Stimulated activated CD8-positive, alpha-beta memory T cell treated with anti-CD3 and anti-CD28 coated beads, Interleukin-12 subunit alpha, Interleukin-12 subunit beta, amount 100 ng/mL, for 24 hours (primary cell): Measurements from ENCODE around the gene ADAMTS17.

Experiments used
- DNase-seq: peaks from one replicate; pipeline ENCODE4 v3.0.0-alpha.2; 2020; ENCODE audit errors: extremely low read depth

Gene ADAMTS17

DNA sequence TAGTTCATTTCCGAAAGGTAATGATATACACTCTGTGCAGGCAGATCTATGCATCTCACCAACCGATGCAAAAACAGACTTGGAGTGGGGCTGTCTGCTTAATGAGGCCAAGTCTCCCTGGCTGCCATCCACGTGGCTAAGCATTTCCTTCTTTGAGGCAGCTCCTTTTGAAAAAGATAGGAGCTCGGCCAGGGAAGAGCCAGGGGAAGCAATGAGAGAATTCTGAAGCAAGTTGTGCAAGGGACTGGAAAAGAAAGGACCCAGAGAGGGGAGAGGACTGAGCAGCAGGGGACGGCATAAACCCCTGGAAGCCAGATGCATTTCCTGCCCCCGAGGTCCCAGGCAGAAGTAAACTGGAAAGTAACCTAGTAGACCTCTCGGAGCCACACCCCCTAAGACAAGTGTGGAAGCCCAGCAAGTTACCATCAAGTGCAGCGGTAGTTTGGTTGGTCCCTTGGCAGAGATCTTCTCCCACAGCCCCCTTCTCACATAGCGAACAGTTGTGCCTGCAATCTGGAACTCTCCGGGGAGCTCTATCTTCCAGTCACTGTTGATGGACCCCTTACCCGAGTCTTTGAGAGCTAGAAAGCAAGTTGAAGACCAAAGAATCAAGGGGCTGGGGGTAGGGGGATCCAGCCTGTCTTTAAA lies 288.2 kb downstream of the ADAMTS17 start:
- no peak for DNase-seq

DNA sequence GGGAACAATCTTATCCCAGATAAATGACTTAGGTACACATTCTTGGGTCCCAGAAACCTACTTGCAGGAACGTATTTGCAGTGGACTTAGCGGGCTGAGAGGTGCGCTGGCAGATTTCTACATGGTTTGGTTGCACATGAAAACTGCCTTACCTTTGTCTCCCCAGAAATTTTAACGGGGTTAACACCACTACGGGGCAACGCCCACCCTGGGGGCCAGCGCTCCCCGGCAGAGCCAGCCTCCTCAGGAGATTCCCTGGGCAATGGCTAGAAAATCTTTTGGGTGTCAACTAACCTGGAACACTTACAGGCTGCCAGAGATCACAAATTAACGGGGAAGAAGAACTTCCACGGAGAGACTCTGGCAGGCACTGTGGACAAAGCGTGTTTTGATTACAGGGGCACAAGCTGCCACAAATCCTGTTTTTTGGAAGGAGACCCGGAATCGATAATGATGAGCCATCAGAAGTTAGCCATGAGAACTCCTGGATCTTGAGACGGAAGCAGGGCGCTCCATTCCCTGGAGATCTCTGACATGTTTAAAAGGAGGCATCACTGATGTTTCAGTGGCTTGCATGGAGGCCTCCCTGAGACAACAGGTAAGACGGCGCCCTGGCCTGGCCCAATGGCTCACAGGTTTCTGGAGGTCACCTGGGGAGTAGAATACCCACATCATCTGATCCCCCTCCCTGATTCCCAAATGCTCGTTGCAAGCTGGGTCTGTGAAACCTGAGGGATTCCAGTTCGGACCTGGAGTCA lies 288.9 kb downstream of the ADAMTS17 start:
- DNase-seq, result no peak

DNA sequence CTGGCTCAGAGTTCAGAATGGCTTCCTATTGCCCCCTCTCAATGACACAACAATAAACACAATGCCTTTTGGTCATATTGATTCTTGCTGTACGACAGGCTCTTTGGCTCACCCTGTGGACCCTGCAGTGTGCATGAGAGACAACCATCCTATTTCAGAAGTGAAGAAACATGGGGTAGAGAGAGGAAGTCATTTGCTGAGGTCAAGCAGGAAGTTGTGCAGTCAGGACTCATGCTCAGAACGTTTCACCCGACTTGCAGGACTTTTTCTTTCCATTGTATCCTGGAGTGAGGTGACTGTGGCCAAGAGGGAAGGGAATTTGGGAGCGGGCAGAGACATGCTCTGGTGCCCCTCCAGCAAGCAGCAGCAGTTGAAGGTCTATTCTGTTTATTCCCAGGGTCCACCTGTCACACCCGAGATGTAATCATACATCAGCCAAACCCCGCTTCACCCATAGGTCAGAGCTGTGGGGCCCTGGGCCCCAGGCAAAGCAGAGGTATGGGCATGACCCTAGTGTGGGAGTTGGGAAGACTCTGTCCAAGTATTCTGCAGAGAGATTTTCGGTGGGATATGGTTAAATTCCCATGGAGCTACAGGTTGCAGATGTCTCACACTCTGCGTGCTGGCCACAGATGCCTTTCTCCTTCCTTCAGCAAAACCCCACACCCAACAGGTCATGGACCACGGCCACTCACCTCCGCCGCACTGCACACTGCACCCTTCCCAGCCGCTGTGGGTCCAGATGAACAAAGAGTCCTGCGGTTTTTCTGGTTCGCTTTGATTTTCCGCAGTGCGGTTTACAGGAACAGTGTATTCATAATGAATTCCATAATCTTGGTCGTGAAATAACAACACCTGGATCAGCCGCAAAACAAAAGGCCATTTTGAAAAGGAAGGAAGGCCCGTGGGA lies 290.6 kb downstream of the ADAMTS17 start:
- DNase-seq, result no peak

DNA sequence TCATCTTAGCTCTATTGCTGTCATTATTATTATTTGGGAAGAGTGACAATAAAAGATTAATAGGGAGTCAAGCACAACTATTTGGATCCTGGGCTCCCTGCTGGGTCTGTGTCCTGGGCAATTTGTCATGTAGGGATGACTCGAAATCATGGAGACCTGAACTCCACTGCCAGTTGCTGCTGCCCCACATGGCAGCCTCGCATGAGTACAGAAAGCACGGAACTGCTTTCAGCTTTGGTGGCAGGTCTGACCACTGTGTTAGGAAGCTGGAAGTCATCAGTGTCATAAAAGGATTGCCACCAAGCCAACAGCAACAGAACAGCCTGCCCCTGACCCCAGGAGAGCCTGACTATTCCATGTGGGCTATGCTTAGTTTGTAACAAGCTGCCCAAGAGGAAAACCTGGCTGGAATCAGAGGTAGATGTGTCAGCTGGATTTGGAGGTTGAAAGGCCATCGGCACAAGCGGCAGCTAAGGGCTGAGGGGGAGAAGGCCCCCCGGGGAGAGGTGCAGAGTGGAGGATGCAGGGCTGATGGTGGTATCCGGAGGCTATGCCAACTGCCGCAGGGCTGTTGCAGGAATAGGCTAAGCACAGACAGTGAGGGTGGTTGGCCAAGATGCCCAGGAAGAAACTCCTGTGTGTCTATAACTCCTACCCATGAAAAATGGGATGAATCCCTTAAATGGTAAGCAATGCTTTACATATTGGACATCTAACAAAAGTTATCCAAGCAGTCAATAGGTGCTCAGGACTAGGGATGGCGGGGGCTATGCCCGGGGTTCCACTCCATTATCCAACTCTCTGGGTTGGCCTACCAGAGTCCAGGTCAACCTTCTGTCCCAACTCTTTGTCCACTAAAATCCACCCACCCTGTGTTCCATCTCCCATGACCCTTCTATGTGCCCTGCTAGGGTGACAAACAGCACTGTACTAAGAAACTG lies 291.6 kb downstream of the ADAMTS17 start:
- no peak for DNase-seq

DNA sequence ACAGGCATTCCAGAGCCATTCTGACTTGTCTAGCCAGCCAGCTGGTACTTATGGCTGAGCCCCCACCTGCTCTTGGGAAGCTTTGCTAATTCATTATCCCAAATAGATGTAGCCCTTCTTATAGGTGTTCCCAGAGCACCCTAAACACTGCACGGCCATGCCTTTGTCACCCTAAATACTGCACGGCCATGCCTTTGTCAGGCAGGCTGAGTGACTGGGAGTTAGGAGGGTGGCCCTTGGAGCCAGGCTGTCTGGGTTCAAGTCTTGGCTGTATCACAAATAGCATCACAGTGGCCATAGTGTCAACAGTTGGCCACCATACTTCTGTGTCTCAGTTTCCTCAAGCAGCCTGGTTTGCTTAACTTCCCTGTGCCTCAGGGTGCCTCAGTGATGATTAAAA lies 292.3 kb downstream of the ADAMTS17 start:
- no peak for DNase-seq

DNA sequence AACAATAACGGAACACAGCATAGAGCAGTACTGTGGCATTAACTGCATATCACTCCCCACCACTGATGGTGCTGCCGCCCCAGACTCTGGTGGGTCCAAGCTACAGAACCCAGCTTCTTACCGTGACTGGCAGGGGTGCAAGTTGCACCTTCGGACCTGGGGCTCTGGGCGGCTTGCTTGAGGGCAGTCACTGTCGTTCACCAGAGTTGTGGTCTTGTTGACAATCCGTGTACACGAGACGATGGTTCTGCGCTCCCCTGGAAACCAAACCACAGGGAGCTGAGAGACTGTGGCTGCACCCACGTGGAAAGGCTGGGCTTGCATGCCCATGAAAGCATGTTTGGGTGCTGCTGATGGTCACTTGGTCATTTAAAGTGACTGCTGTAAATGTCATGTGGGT lies 293.0 kb downstream of the ADAMTS17 start:
- DNase-seq, result no peak

DNA sequence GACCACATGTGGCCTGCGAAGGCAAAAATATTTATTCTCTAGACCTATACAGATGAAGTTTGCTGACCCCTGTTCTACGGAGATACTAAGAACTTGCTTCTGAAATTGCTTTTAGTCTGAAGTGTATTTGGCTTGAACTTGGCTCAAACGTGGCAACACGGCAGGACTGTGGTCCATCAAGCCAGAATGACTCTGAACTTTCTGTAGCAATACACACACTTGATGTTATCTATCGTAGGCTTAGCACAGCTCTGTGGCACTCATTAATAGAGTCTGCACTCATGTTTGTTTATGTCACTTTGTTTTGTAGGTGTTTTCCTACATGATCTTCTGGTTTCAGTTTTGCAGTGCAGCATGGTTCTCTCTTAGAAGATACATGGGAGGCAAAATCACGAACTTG lies 298.1 kb downstream of the ADAMTS17 start:
- DNase-seq, result no peak

DNA sequence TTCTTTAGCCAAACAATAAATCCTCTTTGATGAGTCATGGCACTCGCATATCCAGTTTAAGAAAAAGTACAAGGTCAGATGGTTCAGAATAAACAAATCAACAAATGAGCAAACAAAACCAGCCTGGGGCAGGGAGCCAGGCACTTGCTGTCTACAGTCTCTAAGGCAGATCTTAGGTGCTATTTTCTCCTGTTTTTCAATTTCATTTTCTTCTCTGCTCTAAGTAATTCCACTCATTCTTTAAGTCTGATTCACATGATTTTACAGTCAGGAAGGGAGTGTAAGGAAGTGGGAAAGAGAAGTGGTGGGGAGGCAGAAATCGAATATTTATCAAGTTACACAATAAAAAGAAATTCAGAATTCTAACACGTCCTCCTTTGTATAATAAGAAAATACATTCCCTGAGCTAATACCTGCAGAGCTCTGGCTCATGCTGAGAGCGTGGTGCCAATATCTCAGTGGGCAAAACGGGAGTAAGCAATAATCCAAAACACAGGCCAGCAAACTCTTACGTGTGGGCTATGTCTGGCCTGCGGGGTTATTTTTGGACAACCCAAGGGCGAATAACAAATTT lies 298.6 kb downstream of the ADAMTS17 start:
- DNase-seq, result no peak

DNA sequence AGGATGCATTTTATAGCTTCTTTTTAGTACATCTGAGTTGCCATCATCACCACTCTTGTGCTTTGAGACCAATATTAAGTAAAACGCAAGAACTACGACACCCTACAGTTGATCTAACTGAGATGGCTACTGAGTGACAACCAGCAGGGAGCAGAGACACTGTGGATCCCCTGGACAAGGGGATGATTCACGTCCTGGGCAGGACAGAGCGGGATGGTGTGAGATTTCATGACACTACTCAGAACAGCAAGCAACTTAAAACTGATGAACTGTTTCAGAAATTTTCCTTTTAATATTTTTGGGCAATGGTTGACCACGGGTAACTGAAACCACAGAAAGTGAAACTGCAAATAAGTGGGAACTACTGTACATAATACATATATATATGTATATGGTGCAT lies 299.2 kb downstream of the ADAMTS17 start:
- no peak for DNase-seq

DNA sequence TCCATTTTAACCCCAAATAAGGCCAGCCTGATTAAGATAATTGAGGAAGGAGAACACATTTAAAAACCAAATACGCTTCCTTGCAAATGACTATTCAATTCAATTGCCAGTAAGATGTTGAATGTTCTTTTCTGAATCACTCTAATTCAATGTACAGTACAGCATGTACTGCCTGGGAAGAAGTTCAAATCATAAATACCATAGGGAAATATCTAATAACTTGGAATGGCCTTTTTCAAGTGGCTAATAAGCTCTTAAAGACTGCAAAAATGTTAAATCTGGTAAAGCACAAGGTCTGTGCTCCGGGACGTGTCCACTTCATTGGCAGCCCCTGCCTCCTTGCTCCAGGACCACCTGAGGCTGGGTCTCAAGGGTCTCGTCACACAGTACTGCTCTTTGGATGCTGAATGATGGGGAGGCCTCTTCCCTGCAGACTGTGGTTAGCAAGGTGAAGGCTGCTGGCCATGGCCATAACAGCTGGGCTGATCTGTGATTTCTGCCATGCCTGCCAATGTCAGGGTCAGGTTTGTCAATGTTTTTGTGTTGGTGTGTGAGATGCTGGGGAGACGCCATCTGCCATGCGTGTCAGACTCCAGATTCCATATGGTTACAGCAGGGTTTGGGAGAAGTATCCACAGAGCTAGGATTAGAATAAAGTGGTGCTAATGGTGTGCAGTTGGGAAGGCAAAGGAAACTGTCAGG lies 300.5 kb downstream of the ADAMTS17 start:
- DNase-seq, result no peak

DNA sequence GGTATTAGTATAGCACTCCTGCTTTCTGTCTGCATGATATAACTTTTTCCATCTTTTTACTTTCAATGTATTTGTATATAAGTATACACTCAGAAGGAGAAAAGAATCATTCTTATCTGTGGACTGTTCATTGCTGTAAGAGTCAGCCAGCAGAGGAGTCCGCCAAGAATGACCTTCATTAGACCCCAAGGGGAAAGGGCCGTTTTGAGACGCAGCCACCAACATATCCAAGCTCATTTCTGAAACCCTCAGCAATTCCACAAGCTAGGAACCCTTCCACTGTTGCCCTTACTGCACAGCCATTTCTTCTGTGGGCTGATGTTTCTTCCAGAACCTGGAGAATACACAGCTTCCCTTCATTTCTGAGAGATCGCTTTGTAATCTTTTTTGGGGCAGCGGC lies 301.8 kb downstream of the ADAMTS17 start:
- DNase-seq, result no peak

DNA sequence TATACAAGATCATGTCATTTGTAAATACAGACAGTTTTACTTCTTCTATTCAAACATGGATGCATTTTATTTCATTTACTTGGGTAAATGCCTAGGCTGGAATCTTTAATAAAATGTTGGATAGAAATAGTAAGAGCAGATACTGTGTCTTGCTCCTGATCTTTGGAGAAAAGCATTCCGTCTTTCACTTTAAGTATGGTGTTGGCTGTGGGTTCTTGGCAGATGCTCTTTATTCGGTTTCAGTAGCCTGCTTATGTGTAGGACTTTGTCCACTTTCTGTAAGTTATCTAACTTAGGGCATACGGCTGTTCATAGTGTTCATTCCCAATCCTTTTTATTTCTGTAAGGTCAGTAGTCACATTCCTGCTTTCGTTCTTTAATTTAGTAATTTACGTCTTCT lies 303.0 kb downstream of the ADAMTS17 start:
- DNase-seq, result no peak

DNA sequence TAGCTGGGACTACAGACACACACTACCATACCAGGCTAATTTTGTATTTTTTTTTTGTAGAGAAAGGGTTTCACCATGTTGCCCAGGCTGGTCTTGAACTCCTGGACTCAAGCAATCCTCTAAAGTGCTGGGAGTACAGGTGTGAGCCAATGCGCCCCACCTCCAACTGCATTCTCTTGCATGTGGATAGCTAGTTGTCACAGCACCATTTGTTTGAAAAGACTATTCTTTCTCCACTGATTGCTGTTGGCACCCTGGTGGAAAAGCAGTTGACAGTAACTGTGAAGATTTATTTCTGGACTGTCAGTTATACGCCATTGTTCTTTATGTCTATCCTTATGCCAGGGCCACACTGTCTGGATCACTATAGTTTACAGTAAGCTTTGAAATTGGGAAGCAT lies 303.9 kb downstream of the ADAMTS17 start:
- no peak for DNase-seq

DNA sequence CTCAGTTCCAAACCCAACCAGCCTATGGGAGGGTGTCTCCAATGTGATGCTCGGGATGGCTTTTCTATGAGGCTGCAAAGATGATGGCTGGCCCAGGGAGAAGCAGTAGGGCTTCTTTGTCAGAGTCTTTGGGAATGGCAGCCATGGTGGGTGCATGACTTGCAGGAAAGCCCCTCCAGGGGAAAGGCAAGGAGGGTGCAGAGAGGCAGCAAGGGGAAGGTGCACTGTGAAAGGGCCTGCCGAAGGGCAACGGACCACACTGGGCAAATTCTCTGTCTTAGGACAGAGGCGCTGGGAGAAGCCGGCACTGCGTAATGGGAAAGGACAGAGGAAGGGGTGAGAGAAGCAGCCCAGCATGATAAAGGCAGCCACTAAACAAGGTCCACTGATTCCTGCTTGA lies 305.8 kb downstream of the ADAMTS17 start:
- no peak for DNase-seq

DNA sequence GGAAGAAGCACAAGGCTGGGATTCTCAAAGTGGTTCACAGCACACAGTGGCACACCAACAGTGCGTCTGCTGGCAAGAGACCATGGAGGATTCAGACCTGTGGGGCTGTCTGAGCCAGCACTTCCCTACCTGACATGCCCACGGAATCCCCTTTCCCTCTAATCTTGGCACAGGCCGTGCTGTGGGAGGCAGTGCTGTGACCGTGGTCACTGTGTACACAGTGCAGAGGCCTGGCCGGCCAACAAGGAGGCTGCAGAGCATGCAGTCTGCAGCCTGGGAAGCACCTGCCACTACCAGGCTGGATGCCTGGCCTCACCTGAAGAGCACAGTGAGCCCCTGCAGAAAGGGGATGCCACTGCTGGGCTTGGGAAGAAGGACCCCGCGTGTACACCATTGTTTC lies 307.6 kb downstream of the ADAMTS17 start:
- no peak for DNase-seq

DNA sequence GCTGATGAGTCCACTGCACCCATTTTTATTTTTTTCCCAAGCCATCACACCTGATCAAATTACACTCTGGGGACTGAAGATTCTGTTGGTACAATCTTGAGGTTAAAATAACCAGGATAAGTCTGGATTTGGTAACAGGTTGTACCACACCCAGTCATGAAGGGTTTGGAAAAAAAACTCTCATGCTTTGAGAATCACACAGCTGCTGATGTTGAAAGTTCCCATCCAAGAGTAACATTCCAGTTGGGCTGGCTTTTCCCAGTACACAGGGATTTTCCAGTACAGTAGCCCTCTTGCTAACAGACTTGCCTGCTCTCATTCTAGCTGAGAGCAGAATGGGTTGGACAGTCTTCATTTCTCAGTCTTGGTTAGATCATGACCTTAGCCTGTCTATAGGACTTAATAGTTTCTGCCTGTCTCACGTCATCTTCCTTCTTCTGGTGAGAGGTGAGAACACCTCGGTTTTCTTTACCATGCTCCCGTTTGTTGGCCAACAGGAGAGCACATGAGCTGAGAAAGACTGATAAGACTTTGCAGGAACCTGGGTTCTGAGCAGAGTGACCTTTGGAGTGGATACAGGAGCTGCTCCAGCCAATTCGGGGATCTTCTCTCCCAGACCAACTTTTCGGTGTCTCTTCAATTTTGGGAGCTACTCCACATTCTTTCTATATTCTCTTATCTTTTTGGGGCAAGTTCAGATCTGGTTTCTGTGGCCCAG lies 308.5 kb downstream of the ADAMTS17 start:
- no peak for DNase-seq

DNA sequence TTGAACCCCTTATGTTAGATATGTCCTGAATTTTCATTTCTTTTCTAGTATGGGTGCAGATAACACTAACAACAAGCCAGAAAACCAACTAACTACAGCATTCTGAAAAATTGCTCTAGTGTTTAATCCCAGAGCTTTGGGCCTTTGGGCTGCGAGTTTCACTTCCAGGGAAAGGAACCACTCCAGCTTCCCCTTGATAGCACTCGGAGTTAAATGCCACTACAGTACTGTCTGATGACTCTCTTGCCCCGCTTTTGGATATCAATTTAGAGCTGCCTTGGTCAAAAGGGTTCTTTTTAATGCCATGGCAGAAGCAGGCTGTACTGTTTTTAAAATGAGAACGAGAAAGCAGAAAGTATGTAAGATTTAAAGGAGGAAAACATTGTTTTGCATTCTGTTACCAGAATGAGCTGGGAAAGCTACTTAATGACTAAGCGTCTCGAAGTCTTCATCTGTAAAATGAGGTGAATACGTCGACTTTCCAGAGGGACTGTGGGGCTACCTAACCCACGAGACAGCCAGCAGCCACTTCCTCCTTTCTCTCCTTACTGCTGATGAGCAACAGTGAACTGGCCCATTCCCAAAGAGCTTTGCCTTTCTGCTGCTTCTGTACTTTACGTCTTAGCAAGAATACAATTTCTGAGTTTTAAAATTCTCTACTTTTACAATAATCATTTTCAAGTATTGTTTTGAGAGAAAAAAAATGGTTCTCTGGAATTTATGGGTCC lies 309.3 kb downstream of the ADAMTS17 start:
- no peak for DNase-seq

DNA sequence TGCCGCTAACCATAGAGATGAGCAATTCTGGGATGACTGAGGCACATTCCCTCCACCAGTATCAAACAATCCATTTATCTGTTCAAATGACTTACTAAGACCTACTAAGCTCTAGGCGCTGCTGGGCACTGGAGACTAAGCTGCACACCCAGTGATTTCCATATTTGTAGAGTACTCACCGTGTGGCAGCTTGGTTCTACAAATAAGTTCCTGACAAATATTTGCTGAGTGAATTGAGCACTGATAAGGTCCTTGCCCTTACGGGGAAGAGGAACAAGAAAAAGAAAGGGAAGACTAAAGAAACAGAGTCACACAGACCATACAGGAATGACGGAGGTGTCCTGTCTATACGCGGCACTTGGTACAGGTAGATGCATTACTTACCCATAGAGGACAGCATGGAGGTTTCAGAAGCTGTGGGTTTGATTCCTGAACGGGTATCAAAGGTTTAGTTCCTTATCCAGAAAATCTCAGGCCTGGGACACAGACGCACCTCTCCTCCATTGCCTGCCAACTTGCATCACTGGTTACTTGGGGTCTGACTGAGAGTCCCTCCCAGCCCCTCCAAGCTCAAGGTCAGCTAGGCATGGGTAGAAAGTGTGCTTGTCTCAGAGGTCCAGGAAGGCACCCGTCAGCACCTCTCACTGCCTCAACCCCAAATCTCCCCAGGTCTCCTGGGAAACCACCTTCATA lies 310.0 kb downstream of the ADAMTS17 start:
- DNase-seq, result no peak
